SK-N-SH treated with all-trans-retinoic acid at 6 μM for 48 hours (cell line): ENCODE data around the gene GNRH2.

ENCODE experiments used
- ARNTL ChIP-seq: fragments of 450-650 bp; formaldehyde crosslinking; IDR thresholded peaks from 2 replicates; pipeline ENCODE4 v1.5.0; 2020; ENCODE audit warnings: low read depth, mild to moderate bottlenecking, moderate library complexity, borderline replicate concordance
- BACH2 ChIP-seq: fragments of 250-450 bp; sonication (Bioruptor Pico); IDR thresholded peaks from 2 replicates; pipeline ENCODE4 v1.9.0; 2021; ENCODE audit warnings: mild to moderate bottlenecking, borderline replicate concordance
- CSDC2 ChIP-seq: fragments of 250-450 bp; sonication (Bioruptor Pico); IDR thresholded peaks from 2 replicates; pipeline ENCODE4 v1.5.0; 2020; ENCODE audit warnings: mild to moderate bottlenecking, moderate library complexity
- RARB ChIP-seq: fragments of 250-450 bp; sonication (Bioruptor Pico); IDR thresholded peaks from 2 replicates; pipeline ENCODE4 v1.8.0; 2021; ENCODE audit warnings: mild to moderate bottlenecking, moderate library complexity
- TCF4 ChIP-seq: fragments of 250-450 bp; sonication (Bioruptor Pico); IDR thresholded peaks from 2 replicates; pipeline ENCODE4 v1.8.0; 2021; ENCODE audit warnings: mild to moderate bottlenecking, moderate library complexity, borderline replicate concordance
- TOX ChIP-seq: fragments of 250-450 bp; sonication (Bioruptor Pico); IDR thresholded peaks from 2 replicates; pipeline ENCODE4 v1.8.0; 2021; ENCODE audit warnings: mild to moderate bottlenecking, moderate library complexity, borderline replicate concordance
- ZC3H10 ChIP-seq: fragments of 250-450 bp; sonication (Bioruptor Pico); IDR thresholded peaks from 2 replicates; pipeline ENCODE4 v1.5.1; 2021; ENCODE audit warnings: mild to moderate bottlenecking, moderate library complexity
- ZFP3 ChIP-seq: fragments of 250-450 bp; sonication (Bioruptor Pico); IDR thresholded peaks from 2 replicates; pipeline ENCODE4 v1.5.0; 2020; ENCODE audit warnings: mild to moderate bottlenecking, moderate library complexity
- ZFP30 ChIP-seq: fragments of 450-650 bp; formaldehyde crosslinking; IDR thresholded peaks from 2 replicates; pipeline ENCODE4 v1.5.0; 2022; ENCODE audit warnings: mild to moderate bottlenecking, moderate library complexity
- ZNF565 ChIP-seq: fragments of 450-650 bp; formaldehyde crosslinking; conservative IDR thresholded peaks from 2 replicates; pipeline ENCODE4 v1.5.0; 2020; ENCODE audit warnings: low read depth, mild to moderate bottlenecking, moderate library complexity
- ZNF8 ChIP-seq: fragments of 450-650 bp; formaldehyde crosslinking; IDR thresholded peaks from 2 replicates; pipeline ENCODE4 v1.5.0; 2020; ENCODE audit warnings: mild to moderate bottlenecking, moderate library complexity
- TF ChIP-seq, protein P1 (sequence below): fragments of 250-450 bp; sonication (Bioruptor Pico); IDR thresholded peaks from 2 replicates; pipeline ENCODE4 v1.8.0; 2020; ENCODE audit warnings: mild to moderate bottlenecking, moderate library complexity, borderline replicate concordance
- TF ChIP-seq, protein P2 (sequence below): fragments of 250-450 bp; sonication (Bioruptor Pico); IDR thresholded peaks from 2 replicates; pipeline ENCODE4 v1.8.0; 2021; ENCODE audit warnings: low read depth, mild to moderate bottlenecking, moderate library complexity, borderline replicate concordance

DNA sequence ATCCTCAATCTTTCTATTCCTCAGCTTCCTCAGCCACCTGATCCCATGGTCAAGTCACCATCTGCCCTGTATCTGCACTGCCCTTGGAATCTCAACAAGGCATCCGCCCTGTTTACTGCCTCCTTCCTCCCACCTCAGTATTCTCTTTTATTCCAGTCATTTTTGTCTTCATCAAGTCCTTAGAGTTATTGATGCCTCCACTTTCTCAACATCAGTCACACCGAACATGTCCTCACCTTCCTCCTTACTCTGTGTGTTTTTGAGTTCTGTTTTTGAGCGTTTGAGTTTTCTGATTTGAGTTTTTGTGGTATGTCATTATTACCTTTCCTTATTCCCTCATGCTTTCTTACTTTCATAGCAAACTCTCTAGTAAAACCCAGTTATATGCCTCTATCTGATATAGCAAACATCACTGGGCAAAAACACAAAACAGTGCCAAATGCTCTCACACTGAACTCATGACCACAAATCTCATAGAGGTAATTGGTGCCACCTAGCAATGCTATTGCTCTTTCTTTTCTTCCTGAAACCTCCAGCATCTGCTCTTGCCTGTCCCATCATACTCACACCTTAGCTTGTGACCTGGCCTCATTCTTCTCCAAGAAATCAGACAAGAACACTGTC is 11.8 kb upstream of the GNRH2 start:
- no peak for TF ChIP-seq BACH2 (CRISPR knock-in tag)
- no peak for TF ChIP-seq ZFP3 (CRISPR knock-in tag)
- no peak for TF ChIP-seq ARNTL (CRISPR knock-in tag)
- TF ChIP-seq CSDC2 (CRISPR knock-in tag) = no peak
- TF ChIP-seq ZNF565 = no peak
- TF ChIP-seq ZC3H10 (CRISPR knock-in tag) = no peak
- TF ChIP-seq, protein P1, sequence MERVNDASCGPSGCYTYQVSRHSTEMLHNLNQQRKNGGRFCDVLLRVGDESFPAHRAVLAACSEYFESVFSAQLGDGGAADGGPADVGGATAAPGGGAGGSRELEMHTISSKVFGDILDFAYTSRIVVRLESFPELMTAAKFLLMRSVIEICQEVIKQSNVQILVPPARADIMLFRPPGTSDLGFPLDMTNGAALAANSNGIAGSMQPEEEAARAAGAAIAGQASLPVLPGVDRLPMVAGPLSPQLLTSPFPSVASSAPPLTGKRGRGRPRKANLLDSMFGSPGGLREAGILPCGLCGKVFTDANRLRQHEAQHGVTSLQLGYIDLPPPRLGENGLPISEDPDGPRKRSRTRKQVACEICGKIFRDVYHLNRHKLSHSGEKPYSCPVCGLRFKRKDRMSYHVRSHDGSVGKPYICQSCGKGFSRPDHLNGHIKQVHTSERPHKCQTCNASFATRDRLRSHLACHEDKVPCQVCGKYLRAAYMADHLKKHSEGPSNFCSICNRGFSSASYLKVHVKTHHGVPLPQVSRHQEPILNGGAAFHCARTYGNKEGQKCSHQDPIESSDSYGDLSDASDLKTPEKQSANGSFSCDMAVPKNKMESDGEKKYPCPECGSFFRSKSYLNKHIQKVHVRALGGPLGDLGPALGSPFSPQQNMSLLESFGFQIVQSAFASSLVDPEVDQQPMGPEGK = no peak
- TF ChIP-seq ZFP30 = no peak
- no peak for TF ChIP-seq TCF4 (CRISPR knock-in tag)
- TF ChIP-seq ZNF8 = no peak
- no peak for TF ChIP-seq TOX (CRISPR knock-in tag)
- TF ChIP-seq, protein P2, sequence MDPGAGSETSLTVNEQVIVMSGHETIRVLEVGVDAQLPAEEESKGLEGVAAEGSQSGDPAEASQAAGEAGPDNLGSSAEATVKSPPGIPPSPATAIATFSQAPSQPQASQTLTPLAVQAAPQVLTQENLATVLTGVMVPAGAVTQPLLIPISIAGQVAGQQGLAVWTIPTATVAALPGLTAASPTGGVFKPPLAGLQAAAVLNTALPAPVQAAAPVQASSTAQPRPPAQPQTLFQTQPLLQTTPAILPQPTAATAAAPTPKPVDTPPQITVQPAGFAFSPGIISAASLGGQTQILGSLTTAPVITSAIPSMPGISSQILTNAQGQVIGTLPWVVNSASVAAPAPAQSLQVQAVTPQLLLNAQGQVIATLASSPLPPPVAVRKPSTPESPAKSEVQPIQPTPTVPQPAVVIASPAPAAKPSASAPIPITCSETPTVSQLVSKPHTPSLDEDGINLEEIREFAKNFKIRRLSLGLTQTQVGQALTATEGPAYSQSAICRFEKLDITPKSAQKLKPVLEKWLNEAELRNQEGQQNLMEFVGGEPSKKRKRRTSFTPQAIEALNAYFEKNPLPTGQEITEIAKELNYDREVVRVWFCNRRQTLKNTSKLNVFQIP = no peak
- no peak for TF ChIP-seq RARB (CRISPR knock-in tag)
